ENCODE data around the gene UBA3. TPM values are rescaled to one million over a fixed set of nuclear protein-coding genes. Genes with fewer than 3 reads are reported as not detected.

The UBA3 gene
- total RNA-seq, 2 experiments from 2014 or later: 91.2 to 102 TPM

DNA sequence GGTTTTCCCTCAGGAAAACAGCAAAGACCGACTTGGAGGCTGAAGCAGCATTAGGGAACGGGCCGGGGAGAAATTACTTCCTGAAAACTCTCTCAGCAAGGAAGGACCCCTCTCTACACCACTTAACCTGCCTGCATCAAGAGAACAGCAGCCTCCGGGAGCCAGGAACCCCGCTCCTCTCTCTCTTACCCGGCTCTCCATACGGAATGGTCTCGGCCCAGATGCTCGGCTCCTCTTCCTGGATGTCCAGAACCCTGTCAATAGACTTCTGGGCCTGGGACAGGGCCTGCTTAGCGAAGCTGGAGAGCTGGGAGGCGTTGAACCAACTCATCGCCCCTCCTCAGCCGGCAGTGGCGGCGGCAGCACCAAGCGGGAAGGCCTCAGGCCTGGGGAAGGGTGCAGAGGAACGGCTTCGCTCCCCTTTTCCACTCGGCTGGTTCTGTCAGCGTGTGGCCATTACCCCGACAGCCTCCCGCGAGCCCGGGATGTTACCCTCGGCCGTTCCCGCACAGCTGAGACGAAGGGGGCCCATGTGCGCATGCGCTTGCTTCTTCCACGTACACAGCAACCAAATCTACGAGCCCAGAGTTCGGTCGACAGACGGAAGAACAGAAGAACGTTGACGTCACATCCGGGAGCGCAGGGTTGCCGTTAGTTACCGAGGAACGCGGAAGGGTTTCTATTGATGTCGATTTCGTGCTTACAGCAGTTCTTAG is 28.3 kb downstream of the UBA3 start, which contains the start of gene TMF1:
TSS of gene TMF1 (minus strand) at position 578 of the 716 bp plus-strand sequence. CDS start at position 331, 247 bp downstream.
- peak within 1 kb of the TSS; percentile 97 for H3K27ac Mint-ChIP-seq
- DNase-seq (peak; percentile 95), ATAC-seq (ENCODE audit: low read depth) (peak; percentile 95)
- H3K27me3 Mint-ChIP-seq: no peaks in the 10 kb centered on the region
- peaks cover 39% of the 10 kb centered on the region for H3K4me1 Mint-ChIP-seq
- peak within 1 kb of the TSS; percentile 98 for H3K4me3 Mint-ChIP-seq
- H3K9me3 Mint-ChIP-seq: no peaks in the 10 kb centered on the region
- POLR2A ChIA-PET: interaction anchor here (0.6 to 4.6 kb wide), 18 partner anchors 9 to 177 kb away, joined by 3 to 63 read pairs (median 3); partner anchors contain the start of genes ARL6IP5, EOGT and UBA3
- peaks cover 28% of the 10 kb centered on the region for H3K36me3 Mint-ChIP-seq

DNA sequence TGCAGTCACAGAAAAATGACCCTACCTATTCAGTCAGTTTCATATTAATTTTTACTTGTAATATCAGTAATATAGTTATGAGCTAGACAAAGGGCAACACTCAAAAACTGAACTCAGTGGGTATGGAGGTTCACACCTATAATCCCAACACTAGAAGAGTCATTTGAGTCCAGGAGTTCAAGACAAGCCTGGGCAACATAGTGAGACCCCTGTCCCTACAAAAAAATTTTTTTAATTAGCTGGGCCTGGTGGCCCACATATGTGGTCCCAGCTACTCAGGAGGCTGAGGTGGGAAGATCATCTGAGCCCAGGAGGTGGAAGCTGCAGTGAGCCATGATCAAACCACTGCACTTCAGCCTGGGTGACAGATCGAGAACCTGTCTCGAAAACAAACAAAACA is 31.2 kb downstream of the UBA3 start:
- no peaks in the 10 kb centered on the region for H3K9me3 Mint-ChIP-seq
- POLR2A ChIA-PET: interaction anchor here (1.0 to 2.1 kb wide), 2 partner anchors 35 to 50 kb away, joined by 3 to 5 read pairs; partner anchors contain the start of gene EOGT
- peaks cover 34% of the 10 kb centered on the region for H3K36me3 Mint-ChIP-seq
- DNase-seq (no peak), ATAC-seq (ENCODE audit: low read depth) (no peak)
- H3K27ac Mint-ChIP-seq: no peak overlapping the region
- peaks cover 41% of the 10 kb centered on the region for H3K4me1 Mint-ChIP-seq
- peak overlapping the region; percentile 30 for H3K4me3 Mint-ChIP-seq
- H3K27me3 Mint-ChIP-seq: no peaks in the 10 kb centered on the region

- Mint-ChIP-seq H3K4me3 (no peak overlapping the region), H3K27me3 (no peaks in the 10 kb centered on the region), H3K27ac (no peak overlapping the region), H3K9me3 (no peaks in the 10 kb centered on the region), H3K4me1 (peaks cover 22% of the 10 kb centered on the region), H3K36me3 (peaks cover 34% of the 10 kb centered on the region)
- POLR2A ChIA-PET: interaction anchor here (0.7 to 0.9 kb wide), 2 partner anchors 42 to 64 kb away, joined by 3 to 4 read pairs; no protein-coding TSS in a partner anchor
- ATAC-seq (ENCODE audit: low read depth): no peak
- DNase-seq: no peak
These were observed 35.6 kb downstream of the UBA3 start for GRCh38 chr3:69044608-69045007.

GRCh38 chr3:69033470-69033869 is 46.7 kb downstream of the UBA3 start:
- no peak overlapping the region for H3K27ac Mint-ChIP-seq
- no peaks in the 10 kb centered on the region for H3K27me3 Mint-ChIP-seq
- H3K36me3 Mint-ChIP-seq: peaks cover 42% of the 10 kb centered on the region
- no peak overlapping the region for H3K4me3 Mint-ChIP-seq
- DNase-seq (no peak), ATAC-seq (ENCODE audit: low read depth) (no peak)
- H3K9me3 Mint-ChIP-seq: no peaks in the 10 kb centered on the region
- POLR2A ChIA-PET: no interaction called here
- peaks cover 10% of the 10 kb centered on the region for H3K4me1 Mint-ChIP-seq

- Mint-ChIP-seq H3K4me1 (peaks cover 9% of the 10 kb centered on the region), H3K4me3 (no peak overlapping the region), H3K36me3 (peaks cover 43% of the 10 kb centered on the region), H3K9me3 (no peaks in the 10 kb centered on the region), H3K27me3 (no peaks in the 10 kb centered on the region), H3K27ac (no peak overlapping the region)
- DNase-seq (no peak), ATAC-seq (ENCODE audit: low read depth) (no peak)
- POLR2A ChIA-PET: interaction anchor here (0.8 kb wide), 1 partner anchor 20 kb away, joined by 3 read pairs; the partner anchor contains the start of gene TMF1
These were observed 47.4 kb downstream of the UBA3 start for GRCh38 chr3:69032737-69033136.

DNA sequence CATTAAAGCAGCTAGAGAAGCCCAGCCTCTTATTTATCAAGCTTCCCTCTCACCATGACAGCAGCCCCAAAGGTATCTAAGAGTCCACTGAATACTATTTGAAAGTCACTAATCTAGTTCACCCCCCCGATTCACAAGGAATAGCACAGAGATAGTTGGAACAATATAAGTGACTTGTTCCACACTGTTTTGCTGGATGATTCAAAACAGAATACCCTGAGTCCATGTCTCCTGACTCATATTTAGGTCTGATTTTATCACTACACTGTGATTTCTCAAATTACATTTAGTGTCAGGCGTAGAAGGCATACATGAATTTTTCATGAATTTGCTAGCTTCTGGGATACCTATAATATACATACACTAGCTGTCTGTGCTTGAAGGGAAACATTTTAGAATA is 48.0 kb downstream of the UBA3 start:
- Mint-ChIP-seq H3K27ac (no peak overlapping the region), H3K27me3 (no peaks in the 10 kb centered on the region), H3K4me1 (peaks cover 9% of the 10 kb centered on the region), H3K36me3 (peaks cover 45% of the 10 kb centered on the region), H3K9me3 (no peaks in the 10 kb centered on the region), H3K4me3 (no peak overlapping the region)
- no peak for DNase-seq
- no peak for ATAC-seq (ENCODE audit: low read depth)
- POLR2A ChIA-PET: interaction anchor here (0.8 kb wide), 1 partner anchor 20 kb away, joined by 3 read pairs; the partner anchor contains the start of gene TMF1

GRCh38 chr3:69031635-69032034 is 48.5 kb downstream of the UBA3 start:
- peaks cover 6% of the 10 kb centered on the region for H3K4me1 Mint-ChIP-seq
- DNase-seq: no peak
- H3K36me3 Mint-ChIP-seq: peaks cover 44% of the 10 kb centered on the region
- no peaks in the 10 kb centered on the region for H3K9me3 Mint-ChIP-seq
- no peak for ATAC-seq (ENCODE audit: low read depth)
- no peak overlapping the region for H3K4me3 Mint-ChIP-seq
- no peaks in the 10 kb centered on the region for H3K27me3 Mint-ChIP-seq
- no peak overlapping the region for H3K27ac Mint-ChIP-seq
- POLR2A ChIA-PET: no interaction called here

DNA sequence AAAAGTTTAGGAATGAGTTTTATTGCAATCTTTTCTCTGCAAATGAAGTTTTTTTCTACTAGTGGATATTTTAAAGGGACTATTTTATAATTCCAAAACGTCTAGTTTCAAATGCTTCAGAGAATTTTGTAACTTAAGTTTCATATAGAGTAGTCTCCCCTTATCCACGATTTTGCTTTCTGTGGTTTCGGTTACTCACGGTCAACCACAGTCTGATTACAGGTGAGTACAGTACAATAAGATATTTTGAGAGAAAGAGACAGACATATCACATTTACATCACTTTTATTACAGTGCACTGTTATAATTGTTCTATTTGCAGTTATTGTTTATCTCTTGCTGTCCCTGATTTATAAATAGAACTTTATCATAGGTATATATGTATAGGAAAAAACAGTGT is 59.3 kb downstream of the UBA3 start:
- POLR2A ChIA-PET: no interaction called here
- peaks cover 10% of the 10 kb centered on the region for H3K4me1 Mint-ChIP-seq
- H3K4me3 Mint-ChIP-seq: no peak overlapping the region
- H3K27me3 Mint-ChIP-seq: no peaks in the 10 kb centered on the region
- ATAC-seq (ENCODE audit: low read depth): no peak
- no peak for DNase-seq
- peaks cover 24% of the 10 kb centered on the region for H3K36me3 Mint-ChIP-seq
- H3K9me3 Mint-ChIP-seq: no peaks in the 10 kb centered on the region
- H3K27ac Mint-ChIP-seq: no peak overlapping the region

DNA sequence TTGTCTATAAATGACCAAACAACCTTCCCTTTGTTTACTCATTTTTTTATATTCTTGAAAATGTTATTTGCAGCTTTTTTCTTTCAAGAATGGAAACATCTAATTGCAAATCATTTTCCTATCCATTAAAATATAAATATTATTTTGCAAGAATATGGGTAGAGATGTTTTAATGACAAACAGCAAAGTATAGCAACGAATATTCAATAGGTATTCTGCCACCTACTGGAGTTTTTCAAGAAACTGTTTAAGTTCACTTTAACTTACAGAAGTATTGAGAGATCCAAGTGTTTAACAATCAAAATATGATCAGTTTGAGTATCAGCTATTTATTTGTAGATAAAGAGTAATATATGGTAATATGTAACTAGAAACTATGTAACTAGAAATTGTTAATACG is 59.7 kb downstream of the UBA3 start:
- Mint-ChIP-seq H3K4me1 (peaks cover 10% of the 10 kb centered on the region), H3K27me3 (no peaks in the 10 kb centered on the region), H3K36me3 (peaks cover 21% of the 10 kb centered on the region), H3K4me3 (no peak overlapping the region), H3K27ac (no peak overlapping the region), H3K9me3 (no peaks in the 10 kb centered on the region)
- no peak for ATAC-seq (ENCODE audit: low read depth)
- DNase-seq: no peak
- POLR2A ChIA-PET: no interaction called here

DNA sequence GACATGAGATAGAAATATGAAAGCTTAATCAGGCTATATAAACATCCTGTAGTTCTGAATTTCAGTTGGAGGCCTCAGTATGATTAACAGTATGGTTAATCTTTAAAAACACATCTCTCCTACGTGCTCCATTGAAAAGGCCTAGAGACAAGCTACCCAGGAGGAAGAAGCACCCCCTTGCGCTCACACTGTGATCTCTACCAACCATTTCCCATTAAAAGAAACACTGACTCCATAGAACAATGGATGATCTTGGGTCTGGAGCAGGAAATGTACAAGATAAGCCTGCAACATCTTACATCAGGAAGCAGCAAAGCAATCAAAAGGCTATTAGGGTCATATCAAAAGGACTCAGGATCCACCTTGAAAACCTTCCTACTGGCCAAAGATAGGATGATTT is 63.3 kb downstream of the UBA3 start:
- Mint-ChIP-seq H3K36me3 (peaks cover 19% of the 10 kb centered on the region), H3K4me3 (no peak overlapping the region), H3K4me1 (peaks cover 22% of the 10 kb centered on the region), H3K9me3 (no peaks in the 10 kb centered on the region), H3K27ac (no peak overlapping the region), H3K27me3 (no peaks in the 10 kb centered on the region)
- POLR2A ChIA-PET: no interaction called here
- no peak for DNase-seq
- no peak for ATAC-seq (ENCODE audit: low read depth)

DNA sequence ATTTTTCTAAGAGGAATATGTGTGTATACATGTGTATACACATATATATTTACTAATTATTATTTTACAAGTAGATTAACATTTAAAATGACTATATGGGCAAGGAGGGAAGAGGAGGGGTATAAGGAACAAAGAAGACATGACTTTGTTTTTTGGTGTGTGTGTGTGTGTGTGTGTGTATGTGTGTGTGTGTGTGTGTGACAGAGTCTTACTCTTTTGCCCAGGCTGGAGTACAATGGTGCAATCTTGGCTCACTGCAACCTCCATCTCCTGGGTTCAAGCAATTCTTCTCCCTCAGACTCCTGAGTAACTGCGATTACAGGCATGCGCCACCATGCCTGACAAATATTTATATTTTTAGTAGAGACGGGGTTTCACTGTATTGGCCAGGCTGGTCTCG is 64.1 kb downstream of the UBA3 start:
- no peak for DNase-seq
- ATAC-seq (ENCODE audit: low read depth): no peak
- no peaks in the 10 kb centered on the region for H3K27me3 Mint-ChIP-seq
- peaks cover 19% of the 10 kb centered on the region for H3K4me1 Mint-ChIP-seq
- H3K9me3 Mint-ChIP-seq: no peaks in the 10 kb centered on the region
- peaks cover 17% of the 10 kb centered on the region for H3K36me3 Mint-ChIP-seq
- no peak overlapping the region for H3K4me3 Mint-ChIP-seq
- H3K27ac Mint-ChIP-seq: no peak overlapping the region
- POLR2A ChIA-PET: no interaction called here

GRCh38 chr3:69014022-69014580 is 66.1 kb downstream of the UBA3 start:
- Mint-ChIP-seq H3K27me3 (no peaks in the 10 kb centered on the region), H3K4me3 (peak overlapping the region; percentile 80), H3K36me3 (peaks cover 17% of the 10 kb centered on the region), H3K27ac (peak overlapping the region; percentile 57), H3K9me3 (no peaks in the 10 kb centered on the region), H3K4me1 (peaks cover 16% of the 10 kb centered on the region)
- DNase-seq (no peak), ATAC-seq (ENCODE audit: low read depth) (no peak)
- POLR2A ChIA-PET: interaction anchor here (0.8 to 1.7 kb wide), 7 partner anchors 13 to 77 kb away, joined by 3 to 7 read pairs (median 3); partner anchors contain the start of gene TMF1

GRCh38 chr3:69013253-69014021 is 66.7 kb downstream of the UBA3 start, which contains the start of gene EOGT:
Gene EOGT, minus strand, starts transcription at chr3:69013684. Its CDS starts 3,838 bp downstream, at chr3:69009846.
- peaks cover 15% of the 10 kb centered on the region for H3K36me3 Mint-ChIP-seq
- ATAC-seq (ENCODE audit: low read depth): peak; percentile 83

More at GRCh38 chr3:69013253-69014021, 66.7 kb downstream of the UBA3 start, which contains the start of gene EOGT:
- POLR2A ChIA-PET: interaction anchor here (0.8 to 1.7 kb wide), 7 partner anchors 14 to 78 kb away, joined by 3 to 7 read pairs (median 3); partner anchors contain the start of gene TMF1
- Mint-ChIP-seq H3K27ac (peak within 1 kb of the TSS; percentile 90), H3K27me3 (no peaks in the 10 kb centered on the region), H3K4me3 (peak within 1 kb of the TSS; percentile 88), H3K9me3 (no peaks in the 10 kb centered on the region), H3K4me1 (peaks cover 16% of the 10 kb centered on the region)
- DNase-seq: peak; percentile 87

All from activated naive CD8-positive, alpha-beta T cell treated with anti-CD3 and anti-CD28 coated beads, Interleukin-2, amount 10 ng/mL, durations not matched to agents 7 days and 5 days (primary cell).